Loucy (cell line): ENCODE data around the gene LRRC4C.

ENCODE experiments used
- CTCF ChIP-seq: fragments of 200-600 bp; sonication (generic); conservative IDR thresholded peaks from 2 replicates; pipeline ENCODE4 v1.5.1; 2014; ENCODE audit warnings: mild to moderate bottlenecking, antibody characterized with exemption, low read length
- EZH2phosphoT487 ChIP-seq: fragments of 200-600 bp; IDR thresholded peaks from 2 replicates; pipeline ENCODE4 v1.6.1; 2018; ENCODE audit warnings: antibody characterized with exemption, mild to moderate bottlenecking, moderate library complexity, borderline replicate concordance

- TF ChIP-seq CTCF (no peak), EZH2phosphoT487 (no peak)
Observed at GRCh38 chr11:41246399-41246745, 213.1 kb downstream of the LRRC4C start.
